Measurements from ENCODE around the gene NDUFV2.

The NDUFV2 gene

GRCh38 chr18:9100796-9101195 is 1.7 kb upstream of the NDUFV2 start:
- intact Hi-C loops (cut with DNase I; ENCODE audit: low total_unique reads), result no loop called here
- no peaks in the 10 kb centered on the region for H3K36me3 ChIP-seq
- no peaks in the 10 kb centered on the region for H3K27me3 ChIP-seq
- H3K4me3 ChIP-seq, result no peak overlapping the region
- no peak for TF ChIP-seq CTCF (IDR thresholded peaks at IDR 0.05)
- DNase-seq, result no peak
- H3K9me3 ChIP-seq, result no peaks in the 10 kb centered on the region
- peaks cover 0 to 29% (median 24%) of the 10 kb centered on the region in 4 donors for H3K4me1 ChIP-seq
- H3K27ac ChIP-seq, result peak overlapping the region; percentile 90 to 97

- no peaks in the 10 kb centered on the region for H3K9me3 ChIP-seq
- no peak for TF ChIP-seq CTCF (IDR thresholded peaks at IDR 0.05)
- peak overlapping the region; percentile 77 to 88 for H3K4me3 ChIP-seq
- H3K4me1 ChIP-seq, result peaks cover 0 to 40% (median 33%) of the 10 kb centered on the region in 4 donors
- DNase-seq, result no peak
- no peaks in the 10 kb centered on the region for H3K36me3 ChIP-seq
- H3K27me3 ChIP-seq, result no peaks in the 10 kb centered on the region
- intact Hi-C loops (cut with DNase I; ENCODE audit: low total_unique reads), result loop anchor here (2.0 kb wide), 1 partner anchor 35 kb away; the partner anchor contains the start of gene ANKRD12
- H3K27ac ChIP-seq, result peak overlapping the region; percentile 90 to 97
Measured at GRCh38 chr18:9101730-9102507, 580 bp upstream of the NDUFV2 start.

- DNase-seq, result no peak
- H3K27ac ChIP-seq, result peak overlapping the region; percentile 90 to 97
- H3K4me3 ChIP-seq, result peak overlapping the region; percentile 77 to 88
- H3K4me1 ChIP-seq, result peaks cover 0 to 55% (median 40%) of the 10 kb centered on the region in 4 donors
- H3K27me3 ChIP-seq, result no peaks in the 10 kb centered on the region
- TF ChIP-seq CTCF (IDR thresholded peaks at IDR 0.05), result peak in 1 of 2 experiments; percentile 21
- H3K36me3 ChIP-seq, result no peaks in the 10 kb centered on the region
- intact Hi-C loops (cut with DNase I; ENCODE audit: low total_unique reads), result loop anchor here (2.0 kb wide), 1 partner anchor 33 kb away; the partner anchor contains the start of gene ANKRD12
- no peaks in the 10 kb centered on the region for H3K9me3 ChIP-seq
Measured at GRCh38 chr18:9103376-9103873, 926 bp downstream of the NDUFV2 start.

GRCh38 chr18:9104244-9104901 is 1.9 kb downstream of the NDUFV2 start:
- no peak for TF ChIP-seq CTCF (IDR thresholded peaks at IDR 0.05)
- Histone ChIP-seq H3K4me1 (peaks cover 0 to 65% (median 43%) of the 10 kb centered on the region in 4 donors), H3K36me3 (no peaks in the 10 kb centered on the region), H3K9me3 (no peaks in the 10 kb centered on the region), H3K27me3 (no peaks in the 10 kb centered on the region), H3K27ac (peak overlapping the region; percentile 37 to 97), H3K4me3 (peak overlapping the region; percentile 77 to 88)
- DNase-seq, result no peak
- intact Hi-C loops (cut with DNase I; ENCODE audit: low total_unique reads), result no loop called here

- no peak for DNase-seq
- H3K4me1 ChIP-seq, result peaks cover 0 to 75% (median 51%) of the 10 kb centered on the region in 4 donors
- peak overlapping the region; percentile 37 to 97 for H3K27ac ChIP-seq
- intact Hi-C loops (cut with DNase I; ENCODE audit: low total_unique reads), result no loop called here
- H3K9me3 ChIP-seq, result no peaks in the 10 kb centered on the region
- H3K4me3 ChIP-seq, result peak overlapping the region in 1 of 2 donors; percentile 5
- no peak for TF ChIP-seq CTCF (IDR thresholded peaks at IDR 0.05)
- no peaks in the 10 kb centered on the region for H3K36me3 ChIP-seq
- H3K27me3 ChIP-seq, result no peaks in the 10 kb centered on the region
Measured at GRCh38 chr18:9105420-9105819, 2.9 kb downstream of the NDUFV2 start.

All from tibial artery (tissue), 4 donors.